Measurements from ENCODE around the gene ZSCAN25.

GRCh38 chr7:99615989-99616358, 772 bp upstream of the ZSCAN25 start:
- TF ChIP-seq, protein P1, sequence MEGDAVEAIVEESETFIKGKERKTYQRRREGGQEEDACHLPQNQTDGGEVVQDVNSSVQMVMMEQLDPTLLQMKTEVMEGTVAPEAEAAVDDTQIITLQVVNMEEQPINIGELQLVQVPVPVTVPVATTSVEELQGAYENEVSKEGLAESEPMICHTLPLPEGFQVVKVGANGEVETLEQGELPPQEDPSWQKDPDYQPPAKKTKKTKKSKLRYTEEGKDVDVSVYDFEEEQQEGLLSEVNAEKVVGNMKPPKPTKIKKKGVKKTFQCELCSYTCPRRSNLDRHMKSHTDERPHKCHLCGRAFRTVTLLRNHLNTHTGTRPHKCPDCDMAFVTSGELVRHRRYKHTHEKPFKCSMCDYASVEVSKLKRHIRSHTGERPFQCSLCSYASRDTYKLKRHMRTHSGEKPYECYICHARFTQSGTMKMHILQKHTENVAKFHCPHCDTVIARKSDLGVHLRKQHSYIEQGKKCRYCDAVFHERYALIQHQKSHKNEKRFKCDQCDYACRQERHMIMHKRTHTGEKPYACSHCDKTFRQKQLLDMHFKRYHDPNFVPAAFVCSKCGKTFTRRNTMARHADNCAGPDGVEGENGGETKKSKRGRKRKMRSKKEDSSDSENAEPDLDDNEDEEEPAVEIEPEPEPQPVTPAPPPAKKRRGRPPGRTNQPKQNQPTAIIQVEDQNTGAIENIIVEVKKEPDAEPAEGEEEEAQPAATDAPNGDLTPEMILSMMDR (IDR thresholded peaks at IDR 0.05) = no peak
- no peak for TF ChIP-seq POLR2A (IDR thresholded peaks at IDR 0.05)

All from testis (tissue), 2 donors.